NCI-H1930 (cell line): ENCODE measurements around the gene BICD2.
"Not testable (repeated sequence)": the region's sequence is repeated elsewhere in the genome, so short reads cannot be mapped to it uniquely, and the experiment has no call there.

ENCODE experiments used
- DNase-seq, 2 experiments: peaks; one replicate each; lab custom pipeline; 2025; lab: John Stamatoyannopoulos, UW

Gene BICD2

DNA sequence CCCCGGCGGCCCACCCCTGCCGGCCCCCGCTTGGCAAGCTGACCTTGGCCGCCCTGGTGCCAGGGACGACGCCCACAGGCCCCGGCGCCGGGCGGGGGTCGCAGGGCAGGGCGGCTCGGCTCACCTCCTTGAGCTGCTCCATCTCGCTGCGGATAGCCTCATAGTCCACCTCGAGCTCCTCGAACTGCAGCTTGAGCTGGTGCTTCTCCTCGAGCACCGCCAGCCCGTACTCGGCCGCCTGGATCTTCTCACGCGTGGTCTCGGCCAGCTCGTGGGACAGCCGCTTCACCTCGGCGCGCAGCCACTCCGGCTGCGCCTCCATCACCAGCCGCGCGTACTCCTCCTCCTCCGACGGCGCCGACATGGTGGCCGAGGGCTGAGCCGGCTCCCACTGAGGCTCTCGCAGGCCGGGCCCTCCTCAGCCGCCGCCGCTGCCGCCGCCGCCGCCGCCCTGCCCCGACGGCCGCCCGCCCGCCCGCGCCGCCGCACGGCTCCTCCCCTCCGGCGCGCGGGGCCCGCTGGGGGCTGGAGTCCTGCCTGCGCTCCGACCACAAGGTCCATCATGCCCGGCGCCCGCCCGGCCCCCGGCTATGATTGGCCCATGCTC lies at the start of gene BICD2:
Gene BICD2 (minus strand): TSS at position 453 of the 607 bp plus-strand sequence. CDS start 89 bp downstream, at position 364.
- DNase-seq = no peak

DNA sequence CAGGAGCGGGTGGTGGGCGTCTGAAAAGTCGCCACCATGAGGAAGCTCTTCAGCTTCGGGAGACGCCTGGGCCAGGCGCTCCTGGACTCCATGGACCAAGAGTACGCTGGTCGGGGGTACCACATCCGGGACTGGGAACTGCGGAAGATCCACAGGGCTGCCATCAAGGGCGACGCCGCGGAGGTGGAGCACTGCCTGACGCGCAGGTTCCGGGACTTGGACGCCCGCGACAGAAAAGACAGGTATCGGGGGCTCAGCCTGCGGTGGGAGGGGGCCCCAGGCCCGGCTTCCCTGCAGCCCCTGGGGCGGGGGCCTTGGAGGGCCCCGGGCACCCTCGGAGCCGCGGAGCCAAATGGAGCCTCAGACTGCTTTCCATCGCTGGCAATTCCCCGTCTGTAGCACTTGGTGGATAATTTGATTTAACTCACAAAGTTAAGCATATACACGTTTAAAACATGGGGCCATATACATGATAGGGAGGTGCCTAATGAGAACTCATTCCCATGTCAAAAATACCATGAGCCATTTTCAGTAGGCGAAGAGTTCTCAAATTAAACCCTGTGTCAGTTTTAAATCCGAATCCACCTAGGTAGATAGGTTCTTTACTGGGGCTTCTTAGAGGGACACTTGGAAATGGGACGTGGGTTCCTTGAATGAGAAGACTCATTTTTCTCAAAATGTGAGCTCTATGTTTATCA lies 45.1 kb upstream of the BICD2 start:
- peak in 1 of 2 experiments; percentile 23 for DNase-seq

DNA sequence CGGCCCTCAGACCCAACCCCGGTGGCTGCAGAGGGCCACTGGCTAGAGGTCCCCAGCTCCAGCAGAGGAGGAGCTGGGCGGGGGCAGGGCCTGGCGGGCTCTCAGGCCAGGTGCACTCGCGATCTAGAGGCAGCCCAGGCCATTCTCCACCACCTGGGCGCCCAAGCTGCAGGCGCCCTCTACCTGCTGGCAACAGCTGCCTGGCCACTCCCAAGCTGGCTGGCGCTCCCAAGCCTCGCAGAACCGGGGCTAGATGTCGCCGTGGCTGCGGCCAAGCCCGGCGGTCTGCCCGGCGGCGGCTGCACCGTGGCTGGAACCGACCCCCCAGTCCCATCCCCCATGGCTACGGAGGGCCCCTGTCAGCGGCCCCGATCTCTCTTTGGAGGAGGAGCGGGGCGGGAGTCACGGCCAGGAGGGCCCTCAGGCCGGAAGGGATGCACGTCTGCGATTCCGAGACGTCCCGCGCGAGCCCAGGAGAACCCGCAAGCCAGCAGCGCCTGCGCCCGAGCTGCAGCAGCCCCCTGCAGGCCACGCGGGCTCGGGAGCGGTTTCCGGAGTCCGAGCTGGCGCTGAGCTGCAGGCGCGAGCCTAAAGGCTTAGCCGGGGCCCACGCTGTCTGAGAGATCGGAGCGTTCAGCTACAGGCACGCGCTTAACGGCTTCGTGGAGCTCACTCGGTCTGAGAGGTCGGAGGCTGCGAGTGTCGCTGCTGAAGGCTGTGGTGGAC lies 44.3 kb upstream of the BICD2 start:
- DNase-seq = peak; percentile 65 to 76

DNA sequence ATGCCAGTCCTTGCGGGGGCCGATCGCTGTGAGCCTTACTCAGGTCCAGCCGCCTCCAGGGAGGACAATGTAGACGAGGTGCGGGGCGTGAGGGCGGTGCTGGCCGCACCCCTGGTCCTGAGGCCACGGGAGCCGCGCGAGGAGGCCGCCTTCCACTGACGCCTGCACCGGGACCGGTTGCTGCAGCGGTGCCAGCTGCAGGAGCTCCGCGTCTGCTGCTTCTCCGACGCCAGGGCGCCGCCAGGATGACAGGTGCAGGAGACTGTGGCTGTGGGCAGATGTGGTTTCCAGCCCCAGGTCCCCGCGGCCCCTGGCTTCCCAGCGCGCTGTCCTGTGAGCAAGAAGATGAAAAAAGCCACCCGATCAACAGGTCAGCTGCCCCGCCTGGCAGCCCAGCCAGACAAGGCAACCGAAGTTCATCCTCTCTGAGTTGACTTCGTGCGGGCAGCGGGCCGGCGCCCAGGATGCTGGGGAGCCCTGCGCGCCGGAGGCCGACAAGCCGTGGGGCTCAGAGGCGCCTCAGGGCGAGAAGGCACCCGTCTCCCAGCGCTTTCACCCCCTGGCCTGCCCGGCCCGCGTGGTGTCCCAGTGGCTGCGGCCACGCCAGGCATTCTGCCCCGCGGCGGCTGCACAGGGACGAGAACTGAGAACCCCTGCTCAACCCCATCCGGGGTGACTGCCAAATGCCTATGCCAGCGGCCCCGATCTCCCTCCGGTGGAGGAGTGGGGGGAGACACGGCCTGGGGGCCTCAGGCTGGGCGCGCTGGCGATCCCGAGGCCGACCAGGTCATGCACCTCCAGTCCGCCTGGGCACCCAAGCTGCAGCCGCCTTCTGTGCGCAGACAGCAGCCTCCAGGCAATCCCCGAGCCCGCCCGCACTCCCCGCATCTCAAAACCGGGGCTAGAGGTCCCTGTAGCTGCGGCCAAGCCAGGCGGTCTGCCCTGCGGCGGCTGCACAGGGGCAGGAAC lies 43.4 kb upstream of the BICD2 start:
- DNase-seq = no peak

DNA sequence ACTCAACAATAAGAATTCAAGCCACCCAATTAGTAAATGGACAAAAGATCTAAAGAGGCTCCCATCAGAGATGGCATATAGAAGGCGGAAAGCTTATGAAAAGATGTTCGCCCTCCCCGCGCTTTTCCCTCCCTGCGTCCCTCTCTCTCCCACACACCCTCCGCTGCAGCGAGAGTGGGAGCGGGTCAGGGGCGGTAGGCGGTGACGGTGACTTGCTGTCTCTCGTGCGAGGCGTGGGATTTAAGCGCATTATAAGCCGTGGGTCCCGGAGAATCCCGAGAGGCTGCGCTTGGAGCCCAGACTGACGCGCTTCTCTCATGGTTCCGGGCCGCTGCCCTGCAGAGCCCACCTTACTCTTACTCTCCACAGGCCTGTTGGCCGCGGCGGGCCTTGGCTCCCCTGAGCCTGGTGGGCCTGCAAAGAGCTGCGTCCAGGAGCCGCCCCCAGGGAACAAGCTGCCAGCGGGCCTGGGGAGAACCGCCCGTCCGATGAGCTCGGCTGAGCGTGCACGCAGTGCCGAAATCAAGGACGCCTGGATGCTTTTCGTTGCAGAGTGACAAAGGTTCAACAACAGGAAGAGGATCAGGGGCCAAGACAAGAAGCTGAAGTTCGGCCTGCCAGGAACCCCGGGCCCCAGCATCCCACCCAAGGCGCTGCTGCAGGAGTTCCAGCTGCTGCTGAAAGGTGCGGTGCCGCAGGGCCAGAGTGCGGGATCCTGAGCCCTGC lies 42.6 kb upstream of the BICD2 start:
- DNase-seq = no peak

DNA sequence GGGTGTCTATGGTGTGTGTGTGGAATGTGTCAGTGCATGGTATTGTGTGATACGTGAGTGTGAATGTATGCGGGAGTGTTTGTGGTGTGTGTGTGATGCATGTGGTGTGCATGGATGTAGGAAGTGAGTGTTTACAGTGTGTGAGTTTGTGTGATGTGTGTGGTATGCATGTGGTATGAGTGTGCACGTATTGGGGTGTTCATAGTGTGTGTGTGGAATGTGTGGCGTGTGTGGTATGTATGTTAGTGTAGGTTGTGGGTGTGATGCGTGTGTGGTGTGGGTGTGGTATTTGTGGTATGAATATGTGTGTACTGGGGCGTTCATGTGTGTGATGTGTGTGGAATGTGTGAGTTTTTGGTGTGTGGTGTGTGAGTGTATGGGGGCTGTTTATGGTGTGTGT lies 40.1 kb upstream of the BICD2 start:
- DNase-seq = no peak

DNA sequence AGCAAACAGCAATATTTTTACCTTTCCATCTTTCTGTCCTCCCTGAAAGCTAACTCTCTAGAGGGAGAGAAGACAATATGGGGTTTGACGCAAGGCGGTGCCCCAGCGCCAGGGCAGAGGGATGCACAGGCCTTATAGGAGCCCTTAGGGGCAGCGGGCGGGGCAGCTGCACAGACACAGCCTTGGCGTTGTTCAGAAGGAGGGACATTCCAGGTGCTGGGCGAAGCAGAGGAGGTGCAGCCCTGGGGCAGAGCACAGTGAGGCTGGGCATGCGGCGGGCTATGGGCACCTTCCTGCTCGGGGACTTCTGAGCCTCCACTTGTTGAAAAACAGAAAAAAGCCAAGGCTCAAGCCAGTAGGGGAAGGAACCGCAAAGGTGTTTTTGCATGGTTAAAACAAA lies 33.7 kb upstream of the BICD2 start:
- no peak for DNase-seq

DNA sequence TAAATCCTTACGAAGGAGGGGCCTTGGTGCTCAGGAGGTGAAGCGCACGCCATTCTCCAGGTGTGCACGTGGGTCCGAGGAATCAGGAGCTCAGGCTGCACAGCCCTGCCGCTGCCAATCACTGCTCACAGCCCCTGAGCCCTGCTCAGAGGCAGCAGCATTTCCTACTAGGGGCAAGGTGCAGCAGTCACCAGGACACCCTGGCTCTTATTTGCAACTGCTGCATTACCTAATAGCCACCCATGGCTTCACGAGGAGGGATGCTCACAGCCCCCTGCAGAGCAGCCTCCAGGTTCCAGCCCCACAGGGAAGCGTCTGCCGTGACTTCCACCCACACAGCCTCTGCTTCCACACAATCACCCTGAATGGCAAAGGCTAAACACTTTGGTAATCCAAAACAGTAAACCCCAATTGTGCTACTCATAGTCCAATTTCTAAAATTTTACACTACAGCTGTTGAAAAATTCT lies 31.7 kb upstream of the BICD2 start:
- DNase-seq = not testable (repeated sequence)

DNA sequence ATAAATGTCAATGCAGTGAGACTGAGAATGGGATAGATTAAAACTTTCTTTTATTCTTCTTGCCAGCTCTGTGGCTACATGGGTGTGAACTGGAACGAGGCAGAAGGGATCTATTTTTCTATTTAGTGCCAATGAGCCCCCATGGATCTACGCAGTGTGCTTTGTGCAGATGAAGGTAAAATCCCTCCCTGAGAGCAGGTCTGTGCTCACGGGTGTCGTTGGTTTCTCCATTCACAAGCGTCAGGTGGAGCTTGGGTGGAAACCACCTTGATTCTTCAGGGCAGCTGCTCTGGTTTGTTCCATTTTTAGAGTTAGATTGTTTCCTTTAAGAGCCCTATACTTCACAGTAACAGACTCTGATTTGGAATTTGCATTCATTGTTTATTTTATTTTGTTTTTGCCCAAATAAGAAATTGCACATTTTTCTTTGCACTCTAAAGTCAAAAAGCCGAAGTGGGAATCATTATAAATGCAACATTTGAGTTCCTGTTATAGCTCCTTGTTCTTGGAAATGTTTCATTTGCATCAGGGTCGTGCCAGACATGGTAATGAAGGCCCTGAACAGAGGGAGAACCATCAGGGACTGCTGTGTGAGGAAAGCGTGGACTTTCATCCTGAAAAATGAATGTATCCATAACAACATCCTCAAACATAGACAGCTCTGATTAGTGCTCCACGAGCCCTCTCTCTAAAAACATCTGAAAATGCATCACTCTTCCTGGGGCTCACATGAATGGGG lies 31.1 kb upstream of the BICD2 start:
- no peak for DNase-seq

DNA sequence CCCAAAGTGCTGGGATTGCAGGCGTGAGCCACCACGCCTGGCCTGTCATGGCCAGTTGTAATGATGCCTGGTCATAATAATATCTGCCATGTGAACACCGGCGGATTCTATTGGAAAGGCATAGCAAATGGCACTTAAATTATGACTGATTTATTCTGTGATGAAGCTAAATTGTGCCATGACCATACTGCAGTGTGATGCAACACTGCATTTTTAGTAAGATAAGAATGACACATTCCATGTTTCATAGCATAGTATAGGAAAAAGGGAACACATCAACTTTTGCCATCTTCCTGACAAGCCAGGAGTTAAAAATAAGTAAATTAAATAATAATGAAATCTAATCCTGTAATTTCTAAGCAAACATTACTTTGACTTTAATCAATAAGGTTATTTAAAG lies 30.4 kb upstream of the BICD2 start:
- DNase-seq = no peak

DNA sequence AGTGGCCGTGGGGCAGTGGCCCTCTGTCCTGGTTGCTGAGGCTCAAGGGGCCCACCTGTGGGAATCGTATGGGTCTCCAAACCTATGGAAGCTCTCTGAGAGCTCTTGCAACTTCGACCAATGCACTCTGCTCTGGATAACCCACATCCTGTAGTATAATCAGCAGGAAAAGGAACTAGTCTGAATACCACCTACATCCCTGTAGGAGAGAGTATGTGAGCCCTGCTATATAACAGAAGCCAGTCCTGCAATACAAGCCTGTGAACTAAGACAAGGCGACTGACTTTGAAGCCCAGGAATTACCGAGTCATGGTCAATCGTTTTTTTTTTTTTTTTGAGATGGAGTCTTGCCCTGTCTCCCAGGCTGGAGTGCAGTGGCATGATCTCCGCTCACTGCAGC lies 29.8 kb upstream of the BICD2 start:
- no peak for DNase-seq

DNA sequence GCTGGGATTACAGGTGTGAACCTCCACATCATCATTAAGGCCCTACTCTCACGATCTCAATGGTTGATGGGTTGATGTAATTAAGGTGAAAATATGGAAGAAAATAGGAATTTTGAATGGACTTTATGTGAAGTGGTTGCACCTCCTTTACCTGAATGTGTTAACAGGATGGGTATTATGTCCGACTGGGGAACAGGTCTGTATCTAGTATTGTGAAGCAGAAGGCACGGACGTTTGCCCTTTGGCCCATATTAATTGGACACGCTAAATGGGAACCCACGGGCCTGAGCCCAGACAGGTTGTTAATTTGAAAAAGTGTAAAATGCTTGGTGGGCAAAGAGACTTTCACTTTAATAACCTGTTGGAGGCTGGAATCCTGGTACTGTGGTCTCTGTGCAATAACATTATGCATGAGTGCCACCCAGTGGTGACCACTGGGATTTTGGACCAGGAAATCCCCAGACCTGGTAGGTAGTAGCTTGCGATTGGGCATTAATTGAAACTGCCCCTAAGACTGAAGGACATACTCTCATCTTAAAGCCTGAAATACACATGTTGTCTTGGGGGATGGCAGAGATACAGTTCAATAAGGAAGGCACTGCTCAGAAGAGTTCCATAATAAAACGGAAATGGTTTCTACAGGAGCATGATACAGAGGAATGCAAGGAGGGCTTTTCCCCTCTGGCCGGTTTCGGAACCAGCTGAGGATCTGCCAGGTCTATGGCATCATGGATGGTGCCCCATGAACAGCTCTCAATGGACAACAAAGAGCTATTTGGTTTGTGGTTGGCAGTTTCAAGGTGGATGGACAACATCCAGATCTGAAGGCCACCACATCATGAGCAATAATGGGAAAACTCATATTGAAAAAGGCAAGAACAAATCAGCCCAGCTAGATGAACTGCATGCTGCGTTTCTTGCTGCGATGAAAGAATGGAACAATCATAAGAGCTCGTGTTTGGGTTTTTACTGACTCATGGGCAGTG lies 26.2 kb upstream of the BICD2 start:
- peak; percentile 9 to 68 for DNase-seq

DNA sequence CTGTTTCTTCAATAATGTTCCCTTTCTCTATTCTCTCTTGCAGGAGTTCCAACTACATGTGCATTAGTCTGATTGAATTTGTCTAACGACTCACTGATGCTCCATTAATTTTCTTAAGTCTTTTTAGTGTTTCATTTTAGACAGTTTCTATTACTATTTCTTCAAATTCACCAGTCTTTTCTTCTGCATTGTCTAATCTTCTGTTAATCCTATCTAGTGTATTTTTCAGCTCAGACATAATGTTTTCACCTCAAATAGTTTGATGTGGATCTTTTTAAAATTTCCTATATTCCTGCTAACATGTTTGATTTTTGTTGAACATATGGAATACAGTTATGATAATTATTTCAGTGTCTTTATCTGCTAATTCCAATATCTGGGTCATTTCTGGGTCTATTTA lies 21.7 kb upstream of the BICD2 start:
- no peak for DNase-seq

DNA sequence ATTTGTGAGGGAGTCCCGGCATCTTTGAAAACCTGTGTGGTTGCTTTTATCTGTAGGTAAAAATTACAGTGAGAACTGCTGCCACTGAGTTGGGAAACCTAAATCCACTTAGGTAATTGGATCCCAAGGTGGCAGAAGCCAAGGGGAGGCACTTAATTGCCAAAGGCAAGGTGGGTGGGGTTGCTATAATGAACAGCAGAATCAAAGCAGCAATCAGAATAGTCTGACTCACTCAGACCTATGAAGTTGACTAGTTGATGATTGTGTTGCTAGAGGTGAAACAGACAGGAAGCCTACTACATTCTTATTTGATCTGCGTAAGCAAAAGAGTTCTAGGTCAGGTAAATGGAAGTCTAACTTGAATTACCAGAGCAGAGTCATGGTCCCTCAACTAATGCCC lies 17.3 kb upstream of the BICD2 start:
- no peak for DNase-seq

DNA sequence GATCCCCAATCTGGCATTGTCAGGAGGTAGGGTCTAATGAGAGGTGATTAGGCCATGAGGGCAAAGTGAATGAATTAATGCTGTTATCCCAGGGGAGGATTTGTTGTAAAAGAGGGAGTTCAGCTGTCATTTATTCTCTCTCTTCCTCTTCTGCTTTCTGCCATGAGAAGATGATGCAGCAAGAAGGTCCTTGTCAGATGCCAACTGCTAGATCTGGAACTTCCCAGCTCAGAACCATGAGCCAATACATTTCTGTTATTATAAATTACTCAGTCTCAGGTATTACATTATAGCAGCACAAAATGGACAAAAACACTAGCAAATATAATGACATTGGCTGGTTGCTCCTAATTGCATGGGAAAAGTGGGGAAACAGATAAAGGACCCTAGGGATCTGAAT lies 15.6 kb upstream of the BICD2 start:
- no peak for DNase-seq

DNA sequence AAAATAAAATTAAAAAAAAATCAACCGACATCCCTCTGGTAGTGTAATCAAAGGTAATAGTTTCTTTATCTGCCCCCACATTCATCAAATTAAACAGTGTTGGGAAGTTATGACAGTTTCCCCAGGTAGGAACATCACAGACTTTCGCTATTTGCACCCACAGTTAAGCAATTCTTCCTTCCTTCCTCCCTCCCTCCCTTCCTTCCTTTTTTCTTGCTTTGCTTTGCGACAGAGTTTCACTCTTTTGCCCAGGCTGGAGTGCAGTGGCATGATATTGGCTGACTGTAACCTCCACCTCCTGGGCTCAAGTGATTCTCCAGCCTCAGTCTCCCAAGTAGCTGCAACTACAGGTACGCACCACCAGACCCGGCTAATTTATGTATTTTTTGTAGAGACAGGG lies 10.8 kb upstream of the BICD2 start:
- DNase-seq = no peak

DNA sequence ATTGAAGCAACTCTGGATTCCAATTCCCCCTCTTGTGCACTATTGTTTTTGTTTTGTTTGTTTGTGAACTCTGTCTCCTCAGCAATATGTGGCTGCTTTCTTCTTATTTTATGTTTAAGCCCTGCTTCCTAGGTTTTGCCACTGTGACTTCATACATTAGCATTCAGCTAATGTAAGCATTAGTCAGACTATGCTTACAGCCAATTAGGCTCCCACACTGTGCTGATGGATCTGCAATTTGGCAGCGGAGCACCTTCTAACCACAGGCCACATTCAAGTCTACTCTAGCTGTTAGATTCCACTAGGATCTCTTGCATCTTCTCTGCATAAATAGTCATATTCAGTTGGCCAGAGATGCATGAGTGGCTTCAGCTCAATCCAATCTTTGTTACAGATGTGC lies 9.6 kb upstream of the BICD2 start:
- DNase-seq = no peak

DNA sequence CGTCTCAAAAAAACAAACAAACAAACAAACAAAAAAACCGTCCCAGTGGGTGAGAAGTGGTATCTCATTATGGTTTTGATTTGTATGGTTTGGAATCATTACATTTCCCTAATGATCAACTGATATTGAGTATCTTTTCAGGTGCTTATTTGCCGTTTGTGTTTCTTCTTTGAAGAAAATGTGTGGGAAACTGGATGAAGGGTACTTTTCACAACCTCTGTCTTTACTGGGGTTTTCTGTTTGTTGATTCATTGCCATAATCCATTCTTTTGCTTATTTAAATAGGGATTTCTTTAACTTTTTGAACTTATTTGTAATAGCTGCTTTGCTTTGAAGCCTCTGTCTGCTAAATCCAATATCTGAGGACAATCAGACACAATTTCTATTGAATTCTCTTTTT lies 9.2 kb upstream of the BICD2 start:
- no peak for DNase-seq

DNA sequence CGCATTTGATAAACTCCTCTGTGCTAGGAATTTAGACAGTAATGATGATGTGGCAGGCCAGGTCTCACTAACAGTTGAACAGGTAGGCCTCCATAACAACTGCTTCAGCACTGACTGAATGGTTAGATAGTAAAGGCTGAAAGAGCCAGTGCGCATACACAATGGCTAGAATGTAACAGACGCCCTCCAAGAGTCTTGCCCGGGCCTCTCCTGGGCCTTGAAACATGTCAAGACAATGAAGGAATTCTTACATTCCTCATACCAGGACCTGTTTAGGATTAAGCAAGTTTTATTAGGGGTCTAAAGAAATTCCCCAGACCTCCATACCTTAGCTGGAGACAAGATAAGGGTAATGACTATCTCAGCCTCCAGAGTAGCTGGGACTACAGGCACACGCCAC lies 6.7 kb upstream of the BICD2 start:
- DNase-seq = no peak
